GM12865 (cell line): ENCODE measurements around the gene DNLZ.
A peak's percentile ranks its signal among the peaks of the same experiment; 100 is the strongest.

Source experiments
- DNase-seq: peaks from one replicate; pipeline ENCODE4 v3.0.0; 2010; ENCODE audit warnings: low read depth
- H3K4me3 ChIP-seq: 2 replicates; pipeline ENCODE4 v1.5.1; 2011; ENCODE audit warnings: mild to moderate bottlenecking, low read depth, low read length, control low read depth
- TF ChIP-seq, protein P1 (sequence below): IDR thresholded peaks from 2 replicates; pipeline ENCODE4 v1.5.1; 2011; ENCODE audit warnings: low read length, control low read depth, low read depth, inconsistent platforms; ENCODE audit not compliant: insufficient read depth; ENCODE audit errors: missing control alignments

Gene DNLZ

DNA sequence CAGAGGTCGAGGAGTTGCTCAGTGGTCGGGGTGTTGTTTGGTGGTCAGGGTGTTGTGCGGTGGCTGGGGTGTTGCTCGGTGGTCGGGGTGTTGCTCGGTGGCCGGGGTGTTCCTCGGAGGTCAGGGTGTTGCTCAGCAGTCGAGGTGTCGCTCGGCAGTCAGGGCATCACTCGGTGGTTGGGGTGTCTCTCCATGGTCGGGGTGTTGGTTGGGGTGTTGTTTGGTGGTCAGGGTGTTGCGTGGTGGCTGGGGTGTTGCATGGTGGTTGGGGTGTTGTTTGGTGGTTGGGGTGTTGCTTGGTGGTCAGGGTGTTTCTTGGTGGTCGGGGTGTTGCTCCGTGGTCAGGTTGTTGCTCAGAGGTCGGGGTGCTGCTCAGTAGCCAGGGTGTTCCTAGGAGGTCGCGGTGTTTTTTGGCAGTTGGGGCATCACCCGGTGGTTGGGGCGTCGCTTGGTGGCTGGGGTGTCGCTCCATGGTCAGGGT lies 47.2 kb downstream of the DNLZ start:
- TF ChIP-seq, protein P1, sequence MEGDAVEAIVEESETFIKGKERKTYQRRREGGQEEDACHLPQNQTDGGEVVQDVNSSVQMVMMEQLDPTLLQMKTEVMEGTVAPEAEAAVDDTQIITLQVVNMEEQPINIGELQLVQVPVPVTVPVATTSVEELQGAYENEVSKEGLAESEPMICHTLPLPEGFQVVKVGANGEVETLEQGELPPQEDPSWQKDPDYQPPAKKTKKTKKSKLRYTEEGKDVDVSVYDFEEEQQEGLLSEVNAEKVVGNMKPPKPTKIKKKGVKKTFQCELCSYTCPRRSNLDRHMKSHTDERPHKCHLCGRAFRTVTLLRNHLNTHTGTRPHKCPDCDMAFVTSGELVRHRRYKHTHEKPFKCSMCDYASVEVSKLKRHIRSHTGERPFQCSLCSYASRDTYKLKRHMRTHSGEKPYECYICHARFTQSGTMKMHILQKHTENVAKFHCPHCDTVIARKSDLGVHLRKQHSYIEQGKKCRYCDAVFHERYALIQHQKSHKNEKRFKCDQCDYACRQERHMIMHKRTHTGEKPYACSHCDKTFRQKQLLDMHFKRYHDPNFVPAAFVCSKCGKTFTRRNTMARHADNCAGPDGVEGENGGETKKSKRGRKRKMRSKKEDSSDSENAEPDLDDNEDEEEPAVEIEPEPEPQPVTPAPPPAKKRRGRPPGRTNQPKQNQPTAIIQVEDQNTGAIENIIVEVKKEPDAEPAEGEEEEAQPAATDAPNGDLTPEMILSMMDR = no peak
- DNase-seq = no peak
- no peak overlapping the region for H3K4me3 ChIP-seq

DNA sequence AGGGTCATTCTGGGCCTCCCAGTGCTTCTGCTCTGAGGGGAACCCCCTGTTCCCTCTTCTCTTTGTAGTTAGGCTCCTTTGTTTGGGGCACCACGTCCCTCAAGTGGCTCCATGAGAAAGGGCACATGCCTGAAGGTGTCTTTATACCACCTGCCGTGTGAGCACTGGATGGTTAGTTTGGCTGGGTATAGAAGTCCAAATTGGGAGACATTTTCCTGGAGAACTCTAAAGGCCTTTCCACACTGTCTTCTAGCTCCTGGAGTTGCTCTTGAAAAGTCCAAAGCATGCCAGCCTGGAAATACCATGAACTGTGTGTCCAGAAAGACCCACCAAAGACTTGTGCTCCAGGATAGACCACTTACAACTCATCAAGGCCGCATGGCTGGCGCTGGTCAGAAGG lies 48.6 kb downstream of the DNLZ start:
- DNase-seq = no peak
- TF ChIP-seq, protein P1 = no peak
- H3K4me3 ChIP-seq = no peak overlapping the region

DNA sequence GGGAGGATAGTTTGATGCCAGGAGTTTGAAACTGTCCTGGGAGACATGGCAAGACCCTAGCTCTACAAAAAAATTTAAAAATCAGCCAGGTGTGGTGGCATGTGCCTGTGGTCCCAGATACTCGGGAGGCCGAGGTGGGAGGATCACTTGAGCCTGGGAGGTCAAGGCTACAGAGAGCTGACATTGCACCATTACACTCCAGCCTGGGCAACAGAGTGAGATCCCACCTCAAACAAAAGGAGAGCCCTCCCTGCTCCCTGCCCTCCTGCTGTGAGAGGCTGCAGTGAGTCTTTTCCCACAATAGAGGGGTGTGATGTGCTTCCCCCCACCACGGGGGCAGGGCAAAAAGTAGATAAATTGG lies 49.5 kb downstream of the DNLZ start:
- TF ChIP-seq, protein P1 = no peak

DNA sequence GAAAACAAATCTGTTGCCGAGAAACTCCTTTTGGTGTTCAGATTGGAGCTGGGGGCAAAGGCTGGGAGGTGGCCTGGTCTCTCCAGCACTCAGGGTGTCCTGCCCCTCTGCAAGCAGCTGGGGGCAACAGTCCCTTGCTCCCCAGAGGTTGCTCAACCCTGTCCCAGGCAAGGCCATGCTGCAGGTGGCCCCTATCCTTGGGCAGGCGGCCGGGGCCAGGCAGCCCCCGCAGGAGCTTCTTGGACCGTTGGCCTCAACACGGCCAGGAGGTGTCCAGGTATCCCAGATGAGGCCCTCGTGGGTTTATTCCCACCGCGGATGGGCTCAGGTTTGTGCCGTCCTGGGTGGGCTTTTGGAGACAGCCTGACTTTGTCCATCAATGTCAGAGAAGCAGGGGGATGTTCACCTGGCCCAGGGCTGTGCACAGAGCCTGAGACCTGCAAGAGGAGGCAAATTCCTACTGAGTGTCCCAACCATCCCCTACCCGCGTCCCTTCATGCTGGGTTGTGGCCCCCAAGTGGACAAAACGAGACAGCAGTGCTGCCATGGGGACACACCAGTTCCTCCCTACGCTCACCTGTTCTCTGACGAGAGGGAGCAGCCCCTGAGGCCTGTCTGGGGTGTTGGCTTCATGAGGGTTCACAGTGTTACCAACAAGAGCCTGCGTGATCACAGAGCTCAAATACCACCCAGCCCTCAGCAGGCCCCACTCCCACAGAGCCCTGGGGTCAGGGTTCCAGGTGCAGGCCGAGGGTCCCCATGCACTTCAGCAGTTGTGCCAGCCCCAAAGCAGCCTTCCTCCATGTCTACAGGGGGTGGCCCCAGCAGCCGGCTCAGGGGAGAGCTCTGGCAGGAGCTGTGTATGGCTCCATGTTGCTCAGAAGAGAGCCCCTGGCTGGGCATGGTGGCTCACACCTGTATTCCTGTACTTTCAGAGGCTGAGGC lies 50.2 kb downstream of the DNLZ start:
- TF ChIP-seq, protein P1 = no peak
- no peak for DNase-seq
- no peak overlapping the region for H3K4me3 ChIP-seq

More for the DNA sequence above, 49.5 kb downstream of the DNLZ start:
- DNase-seq = no peak
- no peak overlapping the region for H3K4me3 ChIP-seq

DNA sequence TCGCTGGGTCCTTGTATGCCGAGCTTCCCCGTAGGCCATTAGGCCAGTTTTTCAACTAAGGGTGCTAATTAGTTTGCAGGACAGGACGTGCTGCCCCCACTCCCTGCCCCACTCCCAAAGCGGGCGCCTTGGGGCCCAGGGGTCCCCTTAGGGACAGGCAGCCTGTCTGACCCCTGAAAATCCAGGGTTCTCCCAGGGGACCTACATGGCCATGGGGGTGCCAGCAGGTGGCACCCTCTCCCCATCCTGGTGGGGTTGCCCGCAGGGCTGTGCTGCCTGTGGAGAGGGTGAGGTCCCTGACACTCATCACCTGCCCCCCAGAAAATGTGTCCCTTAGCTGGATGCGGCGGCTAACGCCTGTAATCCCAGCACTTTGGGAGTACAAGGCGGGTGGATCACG lies 51.1 kb downstream of the DNLZ start:
- TF ChIP-seq, protein P1 = peak; percentile 43
- H3K4me3 ChIP-seq = no peak overlapping the region
- peak; percentile 40 for DNase-seq

DNA sequence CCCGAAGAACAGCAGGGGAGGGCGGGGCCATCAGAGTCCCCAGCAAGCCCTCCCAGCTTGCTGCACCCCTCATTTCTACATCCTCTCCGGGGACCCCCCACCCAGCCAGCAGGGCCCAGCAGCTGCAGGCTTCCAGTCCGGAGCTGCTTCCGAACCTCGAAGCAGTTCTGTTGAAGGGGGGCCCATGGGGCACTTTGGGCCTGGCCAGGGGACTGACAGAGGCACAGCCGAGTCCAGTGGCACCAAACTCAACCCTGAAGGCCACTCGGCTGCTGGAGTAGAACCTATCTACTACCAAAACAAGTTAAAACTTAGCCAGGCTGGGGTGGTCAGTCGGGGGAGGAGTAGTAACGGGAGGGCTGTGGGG lies 51.6 kb downstream of the DNLZ start:
- DNase-seq = no peak
- no peak overlapping the region for H3K4me3 ChIP-seq
- TF ChIP-seq, protein P1 = no peak
